C4-2B (cell line): Measurements from ENCODE around the gene SNX25.

ENCODE experiments used
- ZFX ChIP-seq: fragments of 450-650 bp; IDR thresholded peaks from 2 replicates; pipeline ENCODE4 v1.6.1; 2017
- TF ChIP-seq, protein P1 (sequence below): fragments of 450-650 bp; conservative IDR thresholded peaks from 2 replicates; pipeline ENCODE4 v1.5.1; 2017; ENCODE audit warnings: mild to moderate bottlenecking

DNA sequence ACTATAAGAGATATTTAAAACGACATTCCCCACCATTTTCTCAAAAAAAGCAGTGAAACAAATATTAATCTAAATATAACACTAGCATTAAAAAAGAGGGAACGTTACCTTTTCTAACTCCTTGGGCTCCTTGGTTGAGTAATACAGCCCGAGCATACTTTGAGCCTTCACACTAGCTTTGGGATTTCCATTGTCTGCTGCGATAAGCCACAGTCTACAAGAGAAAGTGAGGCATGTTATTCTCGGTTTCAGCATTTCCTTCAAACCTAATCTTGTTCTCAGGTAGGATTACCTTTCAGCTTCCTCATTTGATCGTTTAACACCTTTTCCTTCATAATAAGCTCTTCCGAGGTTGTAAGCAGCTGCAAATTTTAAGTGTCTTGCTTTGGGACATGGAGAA is 164.6 kb downstream of the SNX25 start:
- TF ChIP-seq, protein P1, sequence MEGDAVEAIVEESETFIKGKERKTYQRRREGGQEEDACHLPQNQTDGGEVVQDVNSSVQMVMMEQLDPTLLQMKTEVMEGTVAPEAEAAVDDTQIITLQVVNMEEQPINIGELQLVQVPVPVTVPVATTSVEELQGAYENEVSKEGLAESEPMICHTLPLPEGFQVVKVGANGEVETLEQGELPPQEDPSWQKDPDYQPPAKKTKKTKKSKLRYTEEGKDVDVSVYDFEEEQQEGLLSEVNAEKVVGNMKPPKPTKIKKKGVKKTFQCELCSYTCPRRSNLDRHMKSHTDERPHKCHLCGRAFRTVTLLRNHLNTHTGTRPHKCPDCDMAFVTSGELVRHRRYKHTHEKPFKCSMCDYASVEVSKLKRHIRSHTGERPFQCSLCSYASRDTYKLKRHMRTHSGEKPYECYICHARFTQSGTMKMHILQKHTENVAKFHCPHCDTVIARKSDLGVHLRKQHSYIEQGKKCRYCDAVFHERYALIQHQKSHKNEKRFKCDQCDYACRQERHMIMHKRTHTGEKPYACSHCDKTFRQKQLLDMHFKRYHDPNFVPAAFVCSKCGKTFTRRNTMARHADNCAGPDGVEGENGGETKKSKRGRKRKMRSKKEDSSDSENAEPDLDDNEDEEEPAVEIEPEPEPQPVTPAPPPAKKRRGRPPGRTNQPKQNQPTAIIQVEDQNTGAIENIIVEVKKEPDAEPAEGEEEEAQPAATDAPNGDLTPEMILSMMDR, result no peak
- no peak for TF ChIP-seq ZFX
